GM12874 (cell line): Measurements from ENCODE around the gene TBC1D25.

ENCODE experiments used
- CTCF ChIP-seq: IDR thresholded peaks from 2 replicates; pipeline ENCODE4 v1.5.1; 2011; ENCODE audit warnings: low read depth, mild to moderate bottlenecking, control low read depth, low read length, moderate library complexity; ENCODE audit not compliant: insufficient read depth

The TBC1D25 gene

GRCh38 chrX:48539345-48540027 is at the start of gene TBC1D25:
TSS of gene TBC1D25 (plus strand) at chrX:48539714. CDS start at chrX:48539798, 84 bp downstream.
- TF ChIP-seq CTCF, result peak; percentile 49

GRCh38 chrX:48489892-48490291 is 49.6 kb upstream of the TBC1D25 start:
- no peak for TF ChIP-seq CTCF

GRCh38 chrX:48490661-48491060 is 48.9 kb upstream of the TBC1D25 start:
- no peak for TF ChIP-seq CTCF

GRCh38 chrX:48491809-48492208 is 47.7 kb upstream of the TBC1D25 start:
- TF ChIP-seq CTCF, result no peak

- no peak for TF ChIP-seq CTCF
Observed at GRCh38 chrX:48492293-48492910, 47.1 kb upstream of the TBC1D25 start.

GRCh38 chrX:48493890-48494364 is 45.6 kb upstream of the TBC1D25 start:
- TF ChIP-seq CTCF, result peak; percentile 29; the same call in 1 of the 2 replicates

- no peak for TF ChIP-seq CTCF
Observed at GRCh38 chrX:48496660-48497059, 42.9 kb upstream of the TBC1D25 start.
